Endothelial cell of umbilical vein (primary cell): Measurements from ENCODE around the gene RPL12. TPM values are rescaled to one million over a fixed set of nuclear protein-coding genes. Genes with fewer than 3 reads are reported as not detected.

ENCODE experiments used
- Bru-seq: library from RNA; stranded (reverse); fragments of 400-500 nt; gene quantifications from one replicate; lab custom pipeline; 2021; lab: Mats Ljungman, UMichigan
- BruChase-seq, 2 experiments: library from RNA; stranded (reverse); fragments of 400-500 nt; gene quantifications; one replicate each; lab custom pipeline; 2021; lab: Mats Ljungman, UMichigan
- BruUV-seq: library from RNA; stranded (reverse); fragments of 400-500 nt; replicated peaks from 2 replicates; lab custom pipeline; 2021; lab: Mats Ljungman, UMichigan
- CTCF ChIA-PET: fragments of 300-600, 350-600 bp; sonication (Branson Sonifier 250); formaldehyde crosslinking; loops from one replicate; lab custom pipeline; 2021; ENCODE audit warnings: antibody characterized with exemption, inconsistent platforms; lab: Charles Lee
- POLR2A ChIA-PET: fragments of 300-600, 350-600 bp; sonication (Branson Sonifier 250); formaldehyde crosslinking; loops from one replicate; lab custom pipeline; 2021; ENCODE audit warnings: antibody characterized with exemption, inconsistent platforms; lab: Charles Lee
- DNase-seq: peaks from one replicate; pipeline ENCODE4 v3.0.0-alpha.2; 2011; ENCODE audit warnings: low read depth, low spot score
- FAIRE-seq: peaks from 2 replicates; lab custom pipeline; 2011; peaks lifted over from hg19 to GRCh38; lab: Jason Lieb, UNC
- H2AFZ ChIP-seq: 2 replicates; pipeline ENCODE4 v1.6.0; 2012; ENCODE audit warnings: low read depth, low read length, control low read depth, inconsistent platforms
- H3K27ac ChIP-seq: 2 replicates; pipeline ENCODE4 v1.5.1; 2011; ENCODE audit warnings: low read depth, mild to moderate bottlenecking, control low read depth, low read length, moderate library complexity; ENCODE audit not compliant: insufficient read depth
- H3K27me3 ChIP-seq, 2 experiments: 2 replicates each; pipeline versions ENCODE4 v1.6.0 to v1.6.1; 2011; ENCODE audit warnings: low read length in 2 of 2, mixed read lengths in 1 of 2; ENCODE audit not compliant: control insufficient read depth in 2 of 2, insufficient read depth in 2 of 2
- H3K36me3 ChIP-seq, 2 experiments: 2 replicates in 1 of 2; 3 replicates in 1 of 2; pipeline ENCODE4 v1.5.1; 2011; ENCODE audit warnings: low read length in 2 of 2, mild to moderate bottlenecking in 1 of 2, moderate library complexity in 1 of 2; ENCODE audit not compliant: control insufficient read depth in 2 of 2, insufficient read depth in 2 of 2; ENCODE audit errors: extremely low read depth in 1 of 2
- H3K4me1 ChIP-seq: 3 replicates; pipeline ENCODE4 v1.5.1; 2011; ENCODE audit warnings: mild to moderate bottlenecking, low read length; ENCODE audit not compliant: control insufficient read depth, insufficient read depth; ENCODE audit errors: extremely low read depth
- H3K4me2 ChIP-seq: 2 replicates; pipeline ENCODE4 v1.6.1; 2011; ENCODE audit warnings: low read length, control low read depth, mixed read lengths; ENCODE audit not compliant: insufficient read depth
- H3K4me3 ChIP-seq, 3 experiments: fragments of 200-600 bp in 1 of 3; sonication (generic), shearing (Covaris generic) in 1 of 3; replicated peaks in 1 of 3; 2 replicates each; pipeline ENCODE4 v1.5.1; 2011 to 2016; ENCODE audit warnings: control low read depth in 3 of 3, low read length in 3 of 3, mild to moderate bottlenecking in 2 of 3, inconsistent platforms in 1 of 3, low read depth in 1 of 3, moderate library complexity in 1 of 3; ENCODE audit not compliant: insufficient read depth in 1 of 3
- H3K79me2 ChIP-seq: 2 replicates; pipeline ENCODE4 v1.6.0; 2012; ENCODE audit warnings: low read length, inconsistent platforms; ENCODE audit not compliant: control insufficient read depth, insufficient read depth
- H3K9ac ChIP-seq: replicated peaks from 2 replicates; pipeline ENCODE3; 2011; ENCODE audit warnings: low read length, control low read depth; ENCODE audit not compliant: insufficient read depth; ENCODE audit errors: extremely low read depth
- H3K9me1 ChIP-seq: replicated peaks from 3 replicates; pipeline ENCODE4 v1.6.0; 2011; ENCODE audit warnings: mild to moderate bottlenecking, low read length; ENCODE audit not compliant: control insufficient read depth, insufficient read depth; ENCODE audit errors: extremely low read depth
- H3K9me3 ChIP-seq: replicated peaks from 2 replicates; pipeline ENCODE4 v1.5.1; 2012; ENCODE audit warnings: low read length, inconsistent platforms; ENCODE audit not compliant: control insufficient read depth, insufficient read depth
- H4K20me1 ChIP-seq: replicated peaks from 2 replicates; pipeline ENCODE3; 2011; ENCODE audit warnings: mild to moderate bottlenecking, low read length; ENCODE audit not compliant: control insufficient read depth, insufficient read depth; ENCODE audit errors: extremely low read depth
- CTCF ChIP-seq, 2 donors: IDR thresholded peaks; 1 replicate in 1 of 2; 2 replicates in 1 of 2; pipeline ENCODE4 v1.5.1; 2011; ENCODE audit warnings: low read length in 2 of 2, mild to moderate bottlenecking in 2 of 2, moderate library complexity in 2 of 2, control low read depth in 1 of 2, inconsistent platforms in 1 of 2, low read depth in 1 of 2; ENCODE audit not compliant: insufficient read depth in 1 of 2; ENCODE audit errors: extremely low read depth in 1 of 2
- EZH2 ChIP-seq: IDR thresholded peaks from 2 replicates; pipeline ENCODE4 v1.6.1; 2012; ENCODE audit warnings: borderline replicate concordance, low read depth, mild to moderate bottlenecking, moderate library complexity, low read length, inconsistent platforms; ENCODE audit not compliant: severe bottlenecking
- FOS ChIP-seq: IDR thresholded peaks from 2 replicates; pipeline ENCODE4 v1.6.1; 2011; ENCODE audit warnings: mild to moderate bottlenecking, low read length, moderate library complexity, borderline replicate concordance; ENCODE audit not compliant: insufficient read depth
- GATA2 ChIP-seq: IDR thresholded peaks from 2 replicates; pipeline ENCODE4 v1.7.0; 2011; ENCODE audit warnings: low read depth, mild to moderate bottlenecking, moderate library complexity, mixed read lengths, low read length; ENCODE audit not compliant: insufficient read length, insufficient read depth
- JUN ChIP-seq: IDR thresholded peaks from 2 replicates; pipeline ENCODE4 v1.6.1; 2011; ENCODE audit warnings: borderline replicate concordance, low read depth; ENCODE audit not compliant: insufficient read length, insufficient read depth
- MYC ChIP-seq: IDR thresholded peaks from one replicate; pipeline ENCODE4 v1.6.1; 2011; ENCODE audit warnings: mild to moderate bottlenecking, low read depth, low read length
- POLR2A ChIP-seq: IDR thresholded peaks from 2 replicates; pipeline ENCODE4 v1.6.1; 2012; ENCODE audit warnings: low read depth, mild to moderate bottlenecking, control low read depth, low read length
- POLR2AphosphoS5 ChIP-seq: IDR thresholded peaks from 2 replicates; pipeline ENCODE4 v1.6.1; 2012; ENCODE audit warnings: low read depth, mild to moderate bottlenecking, control low read depth, low read length, moderate library complexity; ENCODE audit not compliant: insufficient read depth
- dilution Hi-C: fragments of 300-500 bp; cut with MboI; formaldehyde crosslinking; loops from one replicate; pipeline ENCODE4 v1.15.0; 2019; ENCODE audit warnings: low sequenced_read_pairs; ENCODE audit not compliant: extremely low pct_ligation_motif_present
- intact Hi-C: fragments of 100-400 bp; cut with micrococcal nuclease; formaldehyde crosslinking; loops from one replicate; pipeline ENCODE4 v1.10.0; 2022
- long read RNA-seq: library from polyadenylated mRNA; stranded (forward); transcript quantifications from one replicate; pipeline ENCODE4 v2.0.0, GENCODE V29; 2021
- polyA minus RNA-seq, 3 experiments: library from RNA; depleted of rRNA, polyadenylated mRNA; stranded (reverse); fragments of >200 nt; gene quantifications; 1 replicate in 1 of 3; 2 replicates in 2 of 3; pipeline ENCODE4 v1.2.3, GENCODE V29; 2011
- polyA plus RNA-seq, 4 experiments: library from polyadenylated mRNA; depleted of rRNA in 3 of 4; stranded (reverse) in 3 of 4; unstranded in 1 of 4; fragments of >200 nt; gene quantifications; 2 replicates each; pipeline versions ENCODE4 v1.2.1 to v1.2.3, GENCODE V29; 2011 to 2012; ENCODE audit warnings: missing spikeins in 1 of 4
- total RNA-seq: library from RNA; stranded (reverse); gene quantifications from 2 replicates; pipeline ENCODE4 v1.2.3, GENCODE V29; 2021
- TF ChIP-seq, protein P1 (sequence below): IDR thresholded peaks from 2 replicates; pipeline ENCODE4 v1.6.1; 2011; ENCODE audit not compliant: insufficient read depth, insufficient read length

Gene RPL12
- total RNA-seq (1,231 and 1,361 TPM in 2 replicates), polyA plus RNA-seq (2,140 and 3,007 TPM in 2 replicates), polyA minus RNA-seq (431 and 482 TPM in 2 replicates), Bru-seq, nascent RNA (percentile 99 among the genes with signal in this experiment), BruChase-seq, experiment 1, labeled RNA remaining after a 6-hour chase (percentile 99 among the genes with signal in this experiment), BruChase-seq, experiment 2, labeled RNA remaining after a 2-hour chase (percentile 99 among the genes with signal in this experiment)
- 2,997 and 3,263 TPM in 2 replicates for polyA plus RNA-seq (2011; cell fraction: cytosol; rRNA removed)
- polyA plus RNA-seq (2011; cell fraction: nucleus; rRNA removed), result 604 and 667 TPM in 2 replicates
- 1,827 and 2,215 TPM in 2 replicates for polyA plus RNA-seq (2012)
- polyA minus RNA-seq (2011; cell fraction: cytosol; rRNA and poly(A)+ RNA removed), result 1,395 TPM
- 81.6 and 96.0 TPM in 2 replicates for polyA minus RNA-seq (2011; cell fraction: nucleus; rRNA and poly(A)+ RNA removed)
- long read RNA-seq, transcript RPL12-201 (7 exons, 633 nt), result major isoform, 986 of 1,128 reads
- long read RNA-seq, partial matches to known transcripts, result 125 of 1,128 reads
- long read RNA-seq, other reads (novel, unspliced or antisense), result 12 of 1,128 reads

- FAIRE-seq (peak; percentile 87), DNase-seq (peak; percentile 93)
- TSS peak; percentile 55 for BruUV-seq
- Histone ChIP-seq H3K36me3 (peaks cover 17 to 26% of the 10 kb centered on the region in 2 experiments), H3K4me2 (peak within 1 kb of the TSS; percentile 83), H4K20me1 (no peaks in the 10 kb centered on the region), H3K9ac (peak within 1 kb of the TSS; percentile 88), H3K4me3 (peak within 1 kb of the TSS; percentile 54 to 85 (median 60)), H3K4me1 (peaks cover 19% of the 10 kb centered on the region), H3K79me2 (peaks cover 34% of the 10 kb centered on the region), H2AFZ (peak within 1 kb of the TSS; percentile 85), H3K27ac (peak within 1 kb of the TSS; percentile 65), H3K9me1 (no peaks in the 10 kb centered on the region), H3K27me3 (no peaks in the 10 kb centered on the region), H3K9me3 (no peaks in the 10 kb centered on the region)
- TF ChIP-seq CTCF (IDR thresholded peaks at IDR 0.05; ENCODE audit: extremely low read depth in 1 of 2, insufficient read depth in 1 of 2, low read depth in 1 of 2, low read length in 2 of 2) (no peak), MYC (no peak), GATA2 (no peak), POLR2A (peak; percentile 99), FOS (no peak), POLR2AphosphoS5 (peak; percentile 100), JUN (peak; percentile 14), EZH2 (no peak)
- TF ChIP-seq, protein P1, sequence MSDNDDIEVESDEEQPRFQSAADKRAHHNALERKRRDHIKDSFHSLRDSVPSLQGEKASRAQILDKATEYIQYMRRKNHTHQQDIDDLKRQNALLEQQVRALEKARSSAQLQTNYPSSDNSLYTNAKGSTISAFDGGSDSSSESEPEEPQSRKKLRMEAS, result peak; percentile 28
- dilution Hi-C loops (no loop called here), intact Hi-C loops (loop anchor here (2.0 kb wide), 1 partner anchor 128 kb away; no protein-coding TSS in a partner anchor)
- POLR2A ChIA-PET, result interaction anchor here (0.6 to 2.6 kb wide), 9 partner anchors 9 to 488 kb away, joined by 3 to 10 read pairs (median 3); partner anchors contain the start of genes SLC2A8 and ZNF79
- CTCF ChIA-PET, result interaction anchor here (0.6 to 1.8 kb wide), 5 partner anchors 9 to 227 kb away, joined by 3 to 5 read pairs (median 3); partner anchors contain the start of gene ZNF79
Measured at GRCh38 chr9:127450830-127451607, at the start of gene RPL12, which contains the start of gene LRSAM1. TSS of gene RPL12 (minus strand) at chr9:127451406. CDS start at chr9:127451317, 89 bp downstream. TSS of gene LRSAM1 (plus strand) at chr9:127451510. CDS start at chr9:127454528, 3,018 bp downstream.
